HG03139 (cell line): ENCODE data around the gene ALCAM.

Experiments used
- ATAC-seq: cut with Tn5 transposase; IDR thresholded peaks from one replicate; pipeline ENCODE4 v1.9.1; 2021; ENCODE audit not compliant: unreplicated experiment

The ALCAM gene

GRCh38 chr3:105355408-105356061 is 11.2 kb upstream of the ALCAM start:
- no peak for ATAC-seq

GRCh38 chr3:105356396-105356795 is 10.3 kb upstream of the ALCAM start:
- no peak for ATAC-seq

GRCh38 chr3:105356988-105357387 is 9.7 kb upstream of the ALCAM start:
- no peak for ATAC-seq

GRCh38 chr3:105359098-105359762 is 7.5 kb upstream of the ALCAM start:
- no peak for ATAC-seq

GRCh38 chr3:105360003-105360402 is 6.7 kb upstream of the ALCAM start:
- ATAC-seq = no peak

GRCh38 chr3:105362021-105362665 is 4.6 kb upstream of the ALCAM start:
- ATAC-seq = no peak

- ATAC-seq = no peak
These were observed 2.6 kb upstream of the ALCAM start for GRCh38 chr3:105364128-105364527.

GRCh38 chr3:105365081-105365390 is 1.7 kb upstream of the ALCAM start:
- no peak for ATAC-seq

GRCh38 chr3:105365391-105366325 is 1.1 kb upstream of the ALCAM start:
- ATAC-seq = no peak

GRCh38 chr3:105367063-105367405 is 325 bp downstream of the ALCAM start:
- no peak for ATAC-seq

- ATAC-seq = peak; percentile 21
These were observed 901 bp downstream of the ALCAM start for GRCh38 chr3:105367406-105368213.

- ATAC-seq = peak; percentile 23
These were observed 2.1 kb downstream of the ALCAM start for GRCh38 chr3:105368566-105369499.

GRCh38 chr3:105369500-105370371 is 3.0 kb downstream of the ALCAM start:
- ATAC-seq = peak; percentile 14

GRCh38 chr3:105373383-105373782 is 6.7 kb downstream of the ALCAM start:
- no peak for ATAC-seq

GRCh38 chr3:105375750-105376511 is 9.2 kb downstream of the ALCAM start:
- no peak for ATAC-seq

- ATAC-seq = no peak
These were observed 11.0 kb downstream of the ALCAM start for GRCh38 chr3:105377716-105378115.

- no peak for ATAC-seq
These were observed 18.5 kb downstream of the ALCAM start for GRCh38 chr3:105385179-105385578.
